Hepatocyte (in vitro differentiated cells): Measurements from ENCODE around the gene RPS6KA4. TPM values are rescaled to one million over a fixed set of nuclear protein-coding genes. Genes with fewer than 3 reads are reported as not detected.
"Not testable (repeated sequence)": the region's sequence is repeated elsewhere in the genome, so short reads cannot be mapped to it uniquely, and the experiment has no call there.

Source experiments
- DNase-seq: peaks from one replicate; pipeline ENCODE4 v3.0.0-alpha.2; 2016; ENCODE audit warnings: low spot score
- H2AFZ ChIP-seq: fragments of 200-600 bp; sonication (generic); 2 replicates; pipeline ENCODE4 v1.6.0; 2016; ENCODE audit warnings: antibody characterized with exemption, mild to moderate bottlenecking
- H3K27ac ChIP-seq: fragments of 200-600 bp; sonication (generic); 2 replicates; pipeline ENCODE4 v1.5.1; 2016; ENCODE audit warnings: mild to moderate bottlenecking
- H3K27me3 ChIP-seq: fragments of 200-600 bp; sonication (generic); 2 replicates; pipeline ENCODE4 v1.6.1; 2016
- H3K36me3 ChIP-seq: fragments of 200-600 bp; sonication (generic); replicated peaks from 2 replicates; pipeline ENCODE4 v1.5.1; 2016; ENCODE audit warnings: low read depth; ENCODE audit not compliant: insufficient read depth
- H3K4me1 ChIP-seq: fragments of 200-600 bp; sonication (generic); 2 replicates; pipeline ENCODE4 v1.5.1; 2016; ENCODE audit warnings: mild to moderate bottlenecking, moderate library complexity; ENCODE audit not compliant: insufficient read depth
- H3K4me2 ChIP-seq: fragments of 200-600 bp; sonication (generic); 2 replicates; pipeline ENCODE4 v1.6.0; 2016
- H3K4me3 ChIP-seq: fragments of 200-600 bp; sonication (generic); 2 replicates; pipeline ENCODE4 v1.5.1; 2016; ENCODE audit warnings: mild to moderate bottlenecking
- H3K79me2 ChIP-seq: fragments of 200-600 bp; sonication (generic); 2 replicates; pipeline ENCODE4 v1.6.0; 2017; ENCODE audit warnings: mild to moderate bottlenecking
- H3K9me2 ChIP-seq: fragments of 200-600 bp; sonication (generic); replicated peaks from 2 replicates; pipeline ENCODE4 v1.6.0; 2017; ENCODE audit warnings: mild to moderate bottlenecking; ENCODE audit not compliant: insufficient read depth
- H3K9me3 ChIP-seq: fragments of 200-600 bp; sonication (generic); 2 replicates; pipeline ENCODE4 v1.5.1; 2016; ENCODE audit warnings: low read depth, mild to moderate bottlenecking
- H4K20me1 ChIP-seq: fragments of 200-600 bp; sonication (generic); 2 replicates; pipeline ENCODE4 v1.6.0; 2016; ENCODE audit warnings: mild to moderate bottlenecking; ENCODE audit not compliant: insufficient read depth, poor library complexity, severe bottlenecking
- EZH2 ChIP-seq: fragments of 200-600 bp; sonication (generic); IDR thresholded peaks from 2 replicates; pipeline ENCODE4 v1.6.1; 2016; ENCODE audit warnings: antibody characterized with exemption, mild to moderate bottlenecking, borderline replicate concordance
- EZH2phosphoT487 ChIP-seq: fragments of 200-600 bp; sonication (generic); IDR thresholded peaks from one replicate; pipeline ENCODE4 v1.6.1; 2018; ENCODE audit warnings: antibody characterized with exemption, mild to moderate bottlenecking, low read depth, moderate library complexity; ENCODE audit not compliant: unreplicated experiment, severe bottlenecking
- WGBS: methylation state at CpG from one replicate; pipeline ENCODE4 v1.1.6; 2016; ENCODE audit warnings: low lambda C conversion rate; ENCODE audit errors: missing lambda C conversion rate; 5-methylcytosine and 5-hydroxymethylcytosine counted together
- polyA plus RNA-seq: library from polyadenylated mRNA; unstranded; fragments of >200 nt; fragmentation: Nextera tagmentation; extraction: Ambion mirVana; gene quantifications from 2 replicates; pipeline ENCODE4 v1.2.1, GENCODE V29; 2016
- total RNA-seq: library from RNA; depleted of rRNA; stranded (reverse); fragments of >200 nt; gene quantifications from 2 replicates; pipeline ENCODE4 v1.2.3, GENCODE V29; 2014
- TF ChIP-seq, protein P1 (sequence below): fragments of 200-600 bp; sonication (generic); IDR thresholded peaks from 2 replicates; pipeline ENCODE4 v1.5.1; 2016; ENCODE audit warnings: antibody characterized with exemption, mild to moderate bottlenecking; ENCODE audit not compliant: poor library complexity

RPS6KA4 gene
- total and polyA plus RNA-seq, 2 experiments from 2014 or later: 35.9 to 44.0 TPM

DNA sequence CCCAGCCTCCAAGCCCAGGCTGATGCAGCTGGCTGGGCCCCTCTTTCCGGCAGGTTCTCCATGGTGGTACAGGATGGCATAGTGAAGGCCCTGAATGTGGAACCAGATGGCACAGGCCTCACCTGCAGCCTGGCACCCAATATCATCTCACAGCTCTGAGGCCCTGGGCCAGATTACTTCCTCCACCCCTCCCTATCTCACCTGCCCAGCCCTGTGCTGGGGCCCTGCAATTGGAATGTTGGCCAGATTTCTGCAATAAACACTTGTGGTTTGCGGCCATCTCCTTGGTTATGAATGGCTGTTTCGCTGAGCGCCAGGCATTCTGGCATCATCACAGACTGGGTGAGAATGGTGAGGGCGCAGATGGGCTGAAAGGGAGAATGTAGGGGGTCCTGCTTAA lies 37.4 kb upstream of the RPS6KA4 start:
- H3K27ac ChIP-seq: peak overlapping the region; percentile 60
- H3K79me2 ChIP-seq: peaks cover 17% of the 10 kb centered on the region
- no peaks in the 10 kb centered on the region for H4K20me1 ChIP-seq
- H3K9me2 ChIP-seq: no peaks in the 10 kb centered on the region
- DNase-seq: peak; percentile 35
- H2AFZ ChIP-seq: no peak overlapping the region
- peaks cover 22% of the 10 kb centered on the region for H3K4me1 ChIP-seq
- no peaks in the 10 kb centered on the region for H3K9me3 ChIP-seq
- H3K36me3 ChIP-seq: no peaks in the 10 kb centered on the region
- H3K4me2 ChIP-seq: no peak overlapping the region
- TF ChIP-seq EZH2phosphoT487 (no peak), EZH2 (no peak)
- TF ChIP-seq, protein P1, sequence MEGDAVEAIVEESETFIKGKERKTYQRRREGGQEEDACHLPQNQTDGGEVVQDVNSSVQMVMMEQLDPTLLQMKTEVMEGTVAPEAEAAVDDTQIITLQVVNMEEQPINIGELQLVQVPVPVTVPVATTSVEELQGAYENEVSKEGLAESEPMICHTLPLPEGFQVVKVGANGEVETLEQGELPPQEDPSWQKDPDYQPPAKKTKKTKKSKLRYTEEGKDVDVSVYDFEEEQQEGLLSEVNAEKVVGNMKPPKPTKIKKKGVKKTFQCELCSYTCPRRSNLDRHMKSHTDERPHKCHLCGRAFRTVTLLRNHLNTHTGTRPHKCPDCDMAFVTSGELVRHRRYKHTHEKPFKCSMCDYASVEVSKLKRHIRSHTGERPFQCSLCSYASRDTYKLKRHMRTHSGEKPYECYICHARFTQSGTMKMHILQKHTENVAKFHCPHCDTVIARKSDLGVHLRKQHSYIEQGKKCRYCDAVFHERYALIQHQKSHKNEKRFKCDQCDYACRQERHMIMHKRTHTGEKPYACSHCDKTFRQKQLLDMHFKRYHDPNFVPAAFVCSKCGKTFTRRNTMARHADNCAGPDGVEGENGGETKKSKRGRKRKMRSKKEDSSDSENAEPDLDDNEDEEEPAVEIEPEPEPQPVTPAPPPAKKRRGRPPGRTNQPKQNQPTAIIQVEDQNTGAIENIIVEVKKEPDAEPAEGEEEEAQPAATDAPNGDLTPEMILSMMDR: no peak
- H3K27me3 ChIP-seq: no peaks in the 10 kb centered on the region
- no peak overlapping the region for H3K4me3 ChIP-seq
- 96% methylated on average over 5 of the region's 5 CpGs for WGBS

DNA sequence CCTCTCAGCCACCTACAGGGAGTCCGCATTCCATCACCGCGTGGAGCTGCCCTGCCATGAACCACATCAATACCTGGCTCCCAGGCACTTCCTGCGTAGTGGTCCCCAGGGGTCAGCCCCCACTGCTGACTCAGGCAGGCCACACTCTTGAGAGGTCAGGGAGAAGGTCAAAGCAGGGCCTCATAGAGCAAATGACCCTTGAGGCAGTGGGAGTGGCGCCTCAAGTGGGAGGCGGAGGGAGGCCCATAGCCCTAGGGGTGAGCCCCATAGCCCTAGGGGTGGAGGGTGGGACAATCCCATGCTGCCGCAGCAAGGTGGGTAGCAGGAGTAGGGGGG lies 36.1 kb upstream of the RPS6KA4 start:
- no peak overlapping the region for H2AFZ ChIP-seq
- no peak overlapping the region for H3K27ac ChIP-seq
- H3K4me3 ChIP-seq: no peak overlapping the region
- peaks cover 15% of the 10 kb centered on the region for H3K79me2 ChIP-seq
- no peak for TF ChIP-seq EZH2
- TF ChIP-seq, protein P1: no peak
- TF ChIP-seq EZH2phosphoT487: no peak
- H3K9me3 ChIP-seq: no peaks in the 10 kb centered on the region
- no peak overlapping the region for H3K4me2 ChIP-seq
- no peaks in the 10 kb centered on the region for H3K27me3 ChIP-seq
- H4K20me1 ChIP-seq: no peaks in the 10 kb centered on the region
- H3K36me3 ChIP-seq: no peaks in the 10 kb centered on the region
- peaks cover 20% of the 10 kb centered on the region for H3K4me1 ChIP-seq
- peak; percentile 6 for DNase-seq
- no peaks in the 10 kb centered on the region for H3K9me2 ChIP-seq
- WGBS: 89% methylated on average over 7 of the region's 7 CpGs

DNA sequence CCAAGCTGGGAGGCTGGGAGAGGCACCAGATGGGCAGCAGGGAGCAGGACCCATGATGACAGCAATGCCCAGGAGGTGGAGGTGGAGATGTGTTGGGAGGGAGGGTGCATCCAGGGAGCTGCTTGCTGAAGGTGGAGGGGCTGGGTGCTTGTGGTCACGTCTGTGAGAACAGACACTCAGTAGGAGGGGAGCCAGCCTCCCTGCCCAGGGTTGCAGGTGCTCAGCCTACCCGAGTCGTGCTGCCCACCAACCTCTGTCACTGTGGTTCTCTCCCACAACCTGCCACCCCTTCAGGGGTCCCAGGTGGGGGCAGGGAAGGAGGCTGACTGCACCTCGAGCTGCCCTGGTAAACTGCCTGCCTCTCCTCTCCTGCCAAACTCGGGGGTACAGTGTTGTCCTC lies 35.6 kb upstream of the RPS6KA4 start:
- H2AFZ ChIP-seq: no peak overlapping the region
- no peaks in the 10 kb centered on the region for H3K36me3 ChIP-seq
- H3K4me3 ChIP-seq: no peak overlapping the region
- no peaks in the 10 kb centered on the region for H3K27me3 ChIP-seq
- peaks cover 14% of the 10 kb centered on the region for H3K79me2 ChIP-seq
- peak; percentile 3 for DNase-seq
- peaks cover 20% of the 10 kb centered on the region for H3K4me1 ChIP-seq
- no peaks in the 10 kb centered on the region for H4K20me1 ChIP-seq
- H3K9me2 ChIP-seq: no peaks in the 10 kb centered on the region
- no peak overlapping the region for H3K27ac ChIP-seq
- TF ChIP-seq, protein P1: no peak
- no peak for TF ChIP-seq EZH2phosphoT487
- no peak for TF ChIP-seq EZH2
- WGBS: 87% methylated on average over 5 of the region's 5 CpGs
- H3K9me3 ChIP-seq: no peaks in the 10 kb centered on the region
- no peak overlapping the region for H3K4me2 ChIP-seq

DNA sequence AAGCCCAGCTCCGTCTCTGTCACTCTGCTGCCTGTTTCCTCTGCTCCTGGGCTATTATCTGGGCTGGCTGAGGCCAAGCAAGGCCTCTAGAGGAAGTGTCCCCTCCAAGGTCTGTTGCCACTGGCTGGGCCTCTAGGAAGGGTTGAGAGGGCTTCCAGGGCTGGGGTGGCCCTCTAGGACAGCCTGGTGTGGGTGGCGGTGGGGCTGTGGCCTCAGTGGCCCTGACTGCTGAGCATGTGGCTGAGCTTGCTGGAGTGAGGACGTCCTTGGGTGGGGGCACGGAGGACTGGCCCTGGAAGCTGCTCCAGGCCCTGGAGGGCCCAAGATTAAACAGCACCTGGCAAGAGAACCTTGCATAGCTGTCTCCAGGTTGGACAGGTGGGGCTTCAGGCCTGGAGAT lies 35.0 kb upstream of the RPS6KA4 start:
- H3K4me2 ChIP-seq, H2AFZ ChIP-seq, H3K36me3 ChIP-seq, H4K20me1 ChIP-seq, H3K79me2 ChIP-seq, H3K27ac ChIP-seq, H3K9me2 ChIP-seq, H3K9me3 ChIP-seq, H3K27me3 ChIP-seq, H3K4me3 ChIP-seq: not testable (repeated sequence)
- 89% methylated on average over 4 of the region's 4 CpGs for WGBS
- peaks cover 18% of the 10 kb centered on the region for H3K4me1 ChIP-seq
- DNase-seq: peak; percentile 2
